Measurements from ENCODE around the gene CDH4.

CDH4 gene

DNA sequence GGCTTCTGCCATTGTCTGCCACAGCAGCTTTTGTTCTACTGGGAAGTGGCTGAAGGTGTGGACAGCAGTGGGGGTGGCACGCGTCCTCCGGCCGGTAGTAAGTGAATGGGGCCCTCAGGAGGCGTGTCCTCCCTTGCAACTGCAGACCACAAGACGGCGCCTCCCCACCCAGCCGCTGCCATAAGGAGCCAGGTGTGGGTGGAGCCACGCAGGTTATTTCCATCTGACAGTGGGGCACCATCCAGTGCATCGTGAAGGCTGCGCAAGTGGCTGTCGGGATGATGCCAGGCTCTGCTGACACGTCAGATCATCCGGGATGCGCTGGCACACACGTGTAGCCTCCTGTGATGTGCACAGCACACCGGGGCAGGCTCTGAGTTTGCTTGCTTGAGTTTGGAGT lies 379.7 kb downstream of the CDH4 start:
- DNase-seq (ENCODE audit: low spot score): no peak

DNA sequence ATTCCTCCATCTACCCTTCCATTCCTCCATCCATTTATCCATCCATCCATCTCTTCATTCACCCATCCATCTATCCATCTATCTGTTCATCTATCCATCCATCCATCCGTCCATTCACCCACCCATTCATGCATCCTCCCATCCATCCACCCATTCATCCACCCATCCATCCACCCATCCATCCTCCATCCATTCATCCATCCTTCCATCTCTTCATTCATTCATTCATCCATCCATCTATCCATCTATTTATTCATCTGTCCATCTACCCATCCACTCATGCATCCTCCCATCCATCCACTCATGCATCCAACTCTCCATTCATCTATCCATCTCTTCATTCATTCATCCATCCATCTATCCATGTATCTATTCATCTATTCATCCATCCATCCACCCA lies 380.9 kb downstream of the CDH4 start:
- DNase-seq (ENCODE audit: low spot score): no peak

DNA sequence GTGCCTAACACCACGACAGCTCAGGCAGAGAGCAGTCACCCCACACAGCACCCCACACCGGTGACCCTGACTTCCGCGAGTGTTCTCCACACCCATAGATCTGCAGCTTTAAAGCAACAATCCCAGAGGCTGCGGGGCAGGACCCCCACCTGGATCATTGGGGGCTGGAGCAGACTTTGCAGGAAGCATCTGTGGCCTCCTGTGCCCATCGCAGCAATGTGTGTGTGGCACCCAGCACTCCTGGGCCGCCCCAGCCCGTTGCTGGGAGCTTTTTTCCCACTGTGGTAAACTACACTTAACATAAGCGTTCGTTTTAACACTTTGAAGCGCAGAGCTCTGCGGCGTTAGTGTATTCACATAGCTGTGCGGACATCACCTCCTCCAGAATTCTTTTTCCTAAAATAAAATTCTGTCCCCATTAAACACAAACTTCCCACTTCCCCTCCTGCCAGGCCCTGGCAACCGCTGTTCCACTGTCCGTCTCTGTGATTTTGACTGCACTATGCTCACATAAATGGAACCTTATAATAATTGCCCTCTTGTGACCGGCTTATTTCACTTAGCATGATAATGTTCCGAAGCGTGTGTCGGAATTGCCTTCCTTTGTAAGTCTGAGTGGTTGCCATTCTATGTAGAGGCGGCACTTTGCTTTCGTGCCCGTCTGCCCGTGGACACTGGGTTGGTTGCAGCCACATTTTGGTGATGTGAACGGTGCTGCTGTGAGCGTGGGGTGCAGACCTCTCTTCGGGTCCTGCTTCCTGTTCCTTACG lies 382.5 kb downstream of the CDH4 start:
- DNase-seq (ENCODE audit: low spot score): no peak

DNA sequence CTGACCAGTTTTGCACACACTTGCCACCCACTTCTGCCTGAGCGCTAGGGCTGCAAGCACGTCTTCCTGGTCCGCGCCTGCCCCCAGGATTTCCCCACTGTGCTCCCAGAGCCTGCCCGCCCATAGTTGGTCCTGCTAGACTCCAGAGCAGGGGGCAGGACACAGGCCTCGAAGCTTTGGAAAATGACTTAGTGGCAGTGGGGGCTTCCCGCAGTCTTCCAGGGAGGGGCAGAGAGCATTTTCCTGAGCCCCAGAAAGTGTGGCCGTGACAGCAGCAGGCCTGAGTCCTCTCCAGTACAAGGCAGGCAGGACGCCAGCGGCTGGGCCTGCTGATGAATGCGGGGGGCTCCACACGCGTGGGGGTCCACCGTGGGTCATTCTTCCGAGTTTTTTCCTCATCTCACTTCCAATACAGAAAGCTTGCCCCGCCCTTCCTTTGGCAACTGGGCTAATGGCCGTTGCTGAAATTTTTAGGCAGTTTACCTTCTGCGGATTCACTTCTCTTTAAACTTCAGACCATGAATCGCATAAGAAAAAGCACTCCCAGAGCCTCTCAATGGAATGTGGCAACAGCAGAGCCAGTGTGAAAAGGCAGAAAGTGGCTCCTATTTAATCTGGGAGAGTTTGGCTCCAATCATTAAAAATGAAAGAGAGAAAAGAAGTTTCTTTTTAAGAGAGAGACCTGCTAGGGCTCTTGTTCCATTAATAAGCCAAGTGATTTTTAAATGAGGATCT lies 383.8 kb downstream of the CDH4 start:
- DNase-seq (ENCODE audit: low spot score): no peak

GRCh38 chr20:61636531-61637116 lies 384.6 kb downstream of the CDH4 start:
- no peak for DNase-seq (ENCODE audit: low spot score)

DNA sequence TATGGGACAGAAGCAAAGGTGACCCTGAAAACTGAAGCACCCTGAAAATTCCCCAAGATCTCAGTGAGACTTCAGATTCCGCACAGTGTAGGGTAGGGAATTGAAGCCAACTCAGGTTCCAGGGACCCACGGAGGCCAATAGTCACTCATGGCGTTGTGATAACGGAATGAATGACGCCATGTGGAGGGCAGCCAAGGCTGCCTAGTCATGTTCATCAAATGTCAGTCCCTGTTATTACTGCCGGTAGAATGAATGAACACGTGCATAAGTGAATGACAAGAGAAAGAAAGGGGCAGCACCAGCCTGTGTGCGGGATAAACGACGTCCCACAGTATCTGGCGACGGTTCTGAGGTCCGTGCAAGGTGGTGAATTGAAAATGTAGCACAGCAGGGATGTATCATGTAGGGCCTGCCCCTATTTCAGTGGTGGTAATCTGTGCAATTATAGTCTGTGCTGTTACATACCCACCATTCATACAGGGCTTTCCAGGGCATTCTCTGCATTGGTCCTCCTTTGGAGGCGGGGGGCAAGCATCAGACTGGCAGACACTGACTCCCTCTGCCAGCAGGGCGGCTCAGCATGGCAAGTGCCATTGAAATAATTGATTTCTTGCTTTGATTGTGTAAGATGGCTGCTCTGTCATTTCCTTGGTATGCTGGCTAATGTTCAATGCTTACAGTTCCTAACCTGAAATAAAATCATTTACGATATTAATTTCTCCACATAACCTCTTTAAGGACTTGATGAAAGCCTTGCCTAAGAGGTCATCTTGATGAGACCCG lies 386.9 kb downstream of the CDH4 start:
- no peak for DNase-seq (ENCODE audit: low spot score)

DNA sequence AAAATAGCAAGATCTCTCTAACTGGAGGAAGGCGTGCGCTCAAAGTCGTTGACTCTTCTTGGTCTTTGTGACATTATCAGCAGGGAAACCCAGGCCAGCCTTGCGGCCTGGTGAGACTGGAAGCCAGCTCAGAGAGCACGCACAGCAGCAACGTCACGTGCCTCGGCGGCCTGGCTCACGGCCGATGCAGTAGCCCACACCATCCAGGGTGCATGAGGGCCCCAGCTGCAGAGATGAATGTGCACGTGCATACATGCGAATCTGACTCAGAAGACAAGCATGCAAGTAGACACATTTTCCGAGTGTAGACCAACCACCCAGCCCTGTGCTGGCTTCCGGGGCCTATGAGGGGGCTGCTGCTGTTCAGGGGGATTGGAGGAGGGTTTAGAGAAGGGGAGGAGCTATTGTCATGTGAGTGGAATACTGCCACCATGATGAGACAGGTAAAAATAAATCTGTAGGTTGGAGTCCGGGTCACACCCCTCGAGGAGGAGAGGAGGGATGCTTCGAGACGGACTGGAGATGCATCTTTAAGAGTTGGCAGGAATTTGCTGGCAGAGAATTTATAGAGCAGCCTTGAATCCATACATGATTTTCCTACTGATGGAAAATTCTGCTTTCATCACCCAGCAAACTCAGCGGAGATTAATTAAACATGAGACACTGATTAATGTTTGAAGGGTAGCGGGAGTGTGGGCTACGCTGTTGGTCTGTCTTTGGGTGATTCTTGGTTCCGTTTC lies 388.2 kb downstream of the CDH4 start:
- no peak for DNase-seq (ENCODE audit: low spot score)

GRCh38 chr20:61640871-61641245 lies 388.8 kb downstream of the CDH4 start:
- no peak for DNase-seq (ENCODE audit: low spot score)

DNA sequence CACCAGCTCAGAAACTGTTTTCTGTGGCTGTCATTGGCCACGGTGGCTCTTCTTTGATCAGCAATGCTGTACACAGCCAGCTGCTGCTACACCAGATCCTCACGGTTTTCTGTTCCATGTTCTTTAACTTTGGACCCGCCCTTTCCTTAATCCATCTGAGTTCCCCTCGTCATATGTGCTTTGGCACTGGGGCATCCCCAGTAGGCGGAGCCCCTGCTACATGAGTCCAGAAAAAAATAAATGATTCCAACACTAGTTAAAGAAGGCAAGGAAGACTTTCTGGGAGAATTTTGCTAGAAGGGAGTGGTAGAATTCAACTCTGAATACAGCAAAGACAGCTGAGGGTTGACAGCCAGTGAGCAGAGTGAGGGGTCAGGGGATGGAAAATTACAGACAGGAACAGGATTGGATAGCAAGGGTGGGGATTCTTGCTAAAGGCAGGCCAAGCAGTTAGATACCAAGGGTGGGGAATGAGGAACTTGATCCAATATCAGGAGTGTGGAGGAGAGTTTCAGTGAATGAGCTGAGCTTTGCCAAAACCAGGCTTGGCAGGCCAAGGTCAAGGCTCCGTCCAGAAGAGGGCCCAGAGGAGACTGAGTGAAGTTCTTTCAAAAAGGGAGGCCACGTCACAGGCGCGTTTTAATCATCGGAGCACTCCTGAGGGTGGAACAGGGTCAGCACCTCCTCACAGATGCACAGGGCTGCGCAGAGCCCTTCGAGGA lies 391.8 kb downstream of the CDH4 start:
- DNase-seq (ENCODE audit: low spot score): no peak

GRCh38 chr20:61644378-61645076 lies 392.5 kb downstream of the CDH4 start:
- DNase-seq (ENCODE audit: low spot score): no peak

DNA sequence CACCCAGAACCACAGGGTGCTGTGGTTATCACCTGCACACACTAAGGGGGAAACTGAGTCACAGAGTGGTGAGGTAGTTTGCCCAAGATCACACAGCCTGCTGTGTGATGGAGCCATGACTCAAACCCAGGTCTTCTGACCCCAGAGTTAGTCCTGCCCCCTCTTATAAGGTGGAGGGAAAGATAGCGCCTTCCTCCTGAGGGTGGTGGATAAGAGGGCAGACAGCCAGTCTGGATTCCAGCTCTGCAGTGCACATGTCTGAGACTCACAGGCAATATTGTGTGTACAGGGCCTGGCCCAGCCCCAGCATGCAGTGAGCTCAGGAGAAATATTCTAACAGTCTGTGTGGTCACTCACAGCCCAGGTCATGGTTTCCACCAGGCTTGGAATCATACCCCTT lies 393.7 kb downstream of the CDH4 start:
- no peak for DNase-seq (ENCODE audit: low spot score)

GRCh38 chr20:61646453-61646852 lies 394.4 kb downstream of the CDH4 start:
- no peak for DNase-seq (ENCODE audit: low spot score)

DNA sequence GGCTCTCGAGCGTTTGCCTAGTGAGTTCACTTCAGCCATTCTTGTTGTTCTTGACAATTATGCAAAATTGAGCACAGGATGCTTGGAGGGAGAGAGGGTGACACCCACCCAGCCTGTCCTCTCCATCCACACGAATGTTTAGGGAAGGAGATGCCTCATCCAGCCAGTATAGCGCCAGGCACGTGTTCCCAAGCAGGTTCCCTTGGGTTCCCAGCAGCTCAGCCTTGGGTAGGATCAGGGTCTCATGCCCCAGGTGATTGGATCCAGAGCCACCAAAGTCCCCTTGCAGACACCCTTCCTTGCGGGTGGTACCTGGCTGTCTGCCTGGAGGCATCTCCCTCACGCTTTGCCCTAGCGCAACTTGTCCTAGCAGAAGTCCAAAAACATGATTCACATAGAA lies 394.9 kb downstream of the CDH4 start:
- no peak for DNase-seq (ENCODE audit: low spot score)

DNA sequence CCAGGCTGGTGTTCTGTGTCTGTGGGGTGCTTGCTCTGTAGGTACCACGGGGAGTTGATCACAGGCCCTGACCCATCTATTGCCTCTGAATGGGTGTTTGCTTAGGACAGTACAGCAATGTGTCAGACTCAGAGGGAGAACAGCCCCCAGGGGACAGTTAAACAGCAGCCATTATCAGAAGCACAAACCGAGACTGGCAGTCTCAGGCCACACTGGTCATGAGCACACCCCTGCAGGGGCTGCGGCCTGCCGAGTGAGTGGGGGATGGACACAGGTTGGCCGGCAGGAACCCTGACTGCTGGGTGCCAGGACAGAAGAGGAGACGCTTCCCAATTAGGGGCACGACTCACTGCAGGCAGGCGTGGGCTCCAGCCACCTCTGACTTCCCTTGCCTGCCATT lies 395.6 kb downstream of the CDH4 start:
- DNase-seq (ENCODE audit: low spot score): no peak

GRCh38 chr20:61649105-61649859 lies 397.2 kb downstream of the CDH4 start:
- no peak for DNase-seq (ENCODE audit: low spot score)

GRCh38 chr20:61649860-61650162 lies 397.8 kb downstream of the CDH4 start:
- no peak for DNase-seq (ENCODE audit: low spot score)

DNA sequence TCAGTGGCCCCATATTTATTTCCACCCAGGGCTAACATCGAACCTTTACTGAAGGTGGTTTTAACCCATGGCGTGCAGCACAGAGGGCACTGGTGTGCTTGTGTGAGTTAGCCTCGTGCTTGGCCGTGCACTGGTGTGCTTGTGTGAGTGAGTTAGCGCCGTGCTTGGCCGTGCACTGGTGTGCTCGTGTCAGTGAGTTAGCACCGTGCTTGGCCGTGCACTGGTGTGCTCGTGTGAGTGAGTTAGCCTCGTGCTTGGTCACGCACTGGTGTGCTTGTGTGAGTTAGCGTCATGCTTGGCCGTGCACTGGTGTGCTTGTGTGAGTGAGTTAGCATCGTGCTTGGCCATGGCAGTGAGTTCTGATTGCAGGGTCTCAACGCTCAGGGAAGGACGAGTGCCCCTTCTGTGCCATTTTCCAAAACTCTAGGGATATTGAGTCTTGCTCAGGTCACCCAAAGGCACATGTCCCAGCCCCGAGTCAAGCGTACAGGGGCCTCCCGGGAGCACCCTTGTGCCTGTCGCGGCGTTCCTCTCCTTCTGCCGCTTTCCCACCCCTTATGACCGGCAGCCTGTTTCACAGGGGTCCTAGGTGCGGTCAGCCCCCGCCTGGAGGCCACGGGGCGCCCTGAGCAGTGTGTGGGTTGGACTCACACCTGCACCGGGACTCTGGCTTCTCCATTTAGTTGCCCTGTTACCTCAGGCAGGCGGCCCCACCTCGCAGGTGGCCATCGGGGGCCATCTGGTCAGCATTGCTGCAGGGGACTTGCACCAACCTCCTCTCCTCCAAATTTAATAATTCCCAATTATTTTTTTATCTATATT lies 399.1 kb downstream of the CDH4 start:
- no peak for DNase-seq (ENCODE audit: low spot score)

GRCh38 chr20:61652146-61652545 lies 400.1 kb downstream of the CDH4 start:
- no peak for DNase-seq (ENCODE audit: low spot score)

GRCh38 chr20:61654726-61655125 lies 402.7 kb downstream of the CDH4 start:
- no peak for DNase-seq (ENCODE audit: low spot score)
